Astrocyte (in vitro differentiated cells and primary cell): ENCODE results near the gene TMEM256.

Source experiments
- CTCF ChIP-seq: IDR thresholded peaks from 2 replicates; pipeline ENCODE4 v1.5.1; 2011; ENCODE audit warnings: low read depth, mild to moderate bottlenecking, inconsistent platforms, low read length, moderate library complexity; ENCODE audit not compliant: insufficient read depth
- EZH2 ChIP-seq: IDR thresholded peaks from 2 replicates; pipeline ENCODE4 v1.6.1; 2012; ENCODE audit warnings: mild to moderate bottlenecking, low read length, inconsistent platforms; ENCODE audit not compliant: insufficient read depth

- TF ChIP-seq CTCF (no peak), EZH2 (peak; percentile 71)
Observed at GRCh38 chr17:7380855-7381683, 22.8 kb downstream of the TMEM256 start, which contains the start of gene TNK1.
